ENCODE results near the gene NFKBIB.

GRCh38 chr19:38952395-38953165 is 52.8 kb downstream of the NFKBIB start:
- TF ChIP-seq POLR2A (IDR thresholded peaks at IDR 0.05; ENCODE audit: low read depth) (no peak), CTCF (IDR thresholded peaks at IDR 0.05) (no peak)
